ENCODE measurements around the gene PRLR.

Gene PRLR

DNA sequence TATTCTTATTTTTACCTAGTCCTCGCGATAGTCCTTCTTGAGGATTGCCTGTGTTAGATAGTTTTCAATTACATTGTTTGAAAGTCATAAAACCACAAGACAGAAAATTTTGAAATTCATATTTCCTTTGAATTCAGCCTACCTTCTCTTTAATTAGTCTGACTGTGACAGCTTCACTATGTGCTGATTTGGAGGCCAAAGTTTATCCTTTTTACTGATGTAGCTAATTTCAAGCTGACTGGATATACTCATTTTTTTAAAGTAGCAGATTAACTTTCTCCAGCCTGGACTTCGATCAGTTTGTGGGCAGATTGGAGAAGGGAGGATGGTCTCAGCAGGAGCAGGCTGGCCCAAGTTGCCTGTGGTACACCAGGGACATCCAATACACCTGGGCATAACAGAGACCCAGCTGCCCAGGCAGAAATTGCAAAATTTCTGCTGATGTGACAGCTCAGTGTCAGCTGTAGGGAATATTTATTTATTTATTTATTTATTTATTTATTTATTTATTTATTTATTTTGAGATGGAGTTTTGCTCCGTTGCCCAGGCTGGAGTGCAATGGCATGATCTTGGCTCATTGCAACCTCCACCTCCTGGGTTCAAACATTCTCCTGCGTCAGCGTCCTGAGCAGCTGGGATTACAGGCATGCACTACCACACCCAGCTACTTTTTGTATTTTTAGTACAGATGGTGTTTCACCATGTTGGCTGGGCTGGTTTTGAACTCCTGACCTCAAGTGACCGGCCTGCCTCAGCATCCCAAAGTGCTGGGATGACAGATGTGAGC is 206.7 kb downstream of the PRLR start:
- no peaks in the 10 kb centered on the region for H3K79me2 ChIP-seq (ENCODE audit: low read length)
- H4K20me1 ChIP-seq (ENCODE audit: insufficient read depth, low read length) = no peaks in the 10 kb centered on the region
- no peak overlapping the region for H3K9ac ChIP-seq (ENCODE audit: low read length)
- no peaks in the 10 kb centered on the region for H3K9me2 ChIP-seq (replicated peaks; ENCODE audit: insufficient read depth, low read length)
- H3K36me3 ChIP-seq (replicated peaks; ENCODE audit: insufficient read depth, low read length) = no peaks in the 10 kb centered on the region
- no peaks in the 10 kb centered on the region for H3K9me3 ChIP-seq (replicated peaks; ENCODE audit: insufficient read depth, low read length)
- no peaks in the 10 kb centered on the region for H3K4me1 ChIP-seq (ENCODE audit: low read length)
- TF ChIP-seq EZH2 (optimal IDR thresholded peaks at IDR 0.05; ENCODE audit: low read depth, low read length) (no peak), EZH2phosphoT487 (IDR thresholded peaks at IDR 0.05; ENCODE audit: low read length) (no peak)
- TF ChIP-seq, protein P1, sequence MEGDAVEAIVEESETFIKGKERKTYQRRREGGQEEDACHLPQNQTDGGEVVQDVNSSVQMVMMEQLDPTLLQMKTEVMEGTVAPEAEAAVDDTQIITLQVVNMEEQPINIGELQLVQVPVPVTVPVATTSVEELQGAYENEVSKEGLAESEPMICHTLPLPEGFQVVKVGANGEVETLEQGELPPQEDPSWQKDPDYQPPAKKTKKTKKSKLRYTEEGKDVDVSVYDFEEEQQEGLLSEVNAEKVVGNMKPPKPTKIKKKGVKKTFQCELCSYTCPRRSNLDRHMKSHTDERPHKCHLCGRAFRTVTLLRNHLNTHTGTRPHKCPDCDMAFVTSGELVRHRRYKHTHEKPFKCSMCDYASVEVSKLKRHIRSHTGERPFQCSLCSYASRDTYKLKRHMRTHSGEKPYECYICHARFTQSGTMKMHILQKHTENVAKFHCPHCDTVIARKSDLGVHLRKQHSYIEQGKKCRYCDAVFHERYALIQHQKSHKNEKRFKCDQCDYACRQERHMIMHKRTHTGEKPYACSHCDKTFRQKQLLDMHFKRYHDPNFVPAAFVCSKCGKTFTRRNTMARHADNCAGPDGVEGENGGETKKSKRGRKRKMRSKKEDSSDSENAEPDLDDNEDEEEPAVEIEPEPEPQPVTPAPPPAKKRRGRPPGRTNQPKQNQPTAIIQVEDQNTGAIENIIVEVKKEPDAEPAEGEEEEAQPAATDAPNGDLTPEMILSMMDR (IDR thresholded peaks at IDR 0.05; ENCODE audit: low read length) = no peak
- H3F3A ChIP-seq (ENCODE audit: insufficient read depth, low read length) = no peaks in the 10 kb centered on the region
- no peak for DNase-seq
- H2AFZ ChIP-seq (ENCODE audit: low read length) = no peak overlapping the region
- H3K27ac ChIP-seq (ENCODE audit: low read length) = no peak overlapping the region
- no peak overlapping the region for H3K4me2 ChIP-seq (ENCODE audit: low read depth, low read length)
- no peaks in the 10 kb centered on the region for H3K27me3 ChIP-seq (replicated peaks; ENCODE audit: insufficient read depth, low read length)
- H3K4me3 ChIP-seq (ENCODE audit: low read length) = no peak overlapping the region

DNA sequence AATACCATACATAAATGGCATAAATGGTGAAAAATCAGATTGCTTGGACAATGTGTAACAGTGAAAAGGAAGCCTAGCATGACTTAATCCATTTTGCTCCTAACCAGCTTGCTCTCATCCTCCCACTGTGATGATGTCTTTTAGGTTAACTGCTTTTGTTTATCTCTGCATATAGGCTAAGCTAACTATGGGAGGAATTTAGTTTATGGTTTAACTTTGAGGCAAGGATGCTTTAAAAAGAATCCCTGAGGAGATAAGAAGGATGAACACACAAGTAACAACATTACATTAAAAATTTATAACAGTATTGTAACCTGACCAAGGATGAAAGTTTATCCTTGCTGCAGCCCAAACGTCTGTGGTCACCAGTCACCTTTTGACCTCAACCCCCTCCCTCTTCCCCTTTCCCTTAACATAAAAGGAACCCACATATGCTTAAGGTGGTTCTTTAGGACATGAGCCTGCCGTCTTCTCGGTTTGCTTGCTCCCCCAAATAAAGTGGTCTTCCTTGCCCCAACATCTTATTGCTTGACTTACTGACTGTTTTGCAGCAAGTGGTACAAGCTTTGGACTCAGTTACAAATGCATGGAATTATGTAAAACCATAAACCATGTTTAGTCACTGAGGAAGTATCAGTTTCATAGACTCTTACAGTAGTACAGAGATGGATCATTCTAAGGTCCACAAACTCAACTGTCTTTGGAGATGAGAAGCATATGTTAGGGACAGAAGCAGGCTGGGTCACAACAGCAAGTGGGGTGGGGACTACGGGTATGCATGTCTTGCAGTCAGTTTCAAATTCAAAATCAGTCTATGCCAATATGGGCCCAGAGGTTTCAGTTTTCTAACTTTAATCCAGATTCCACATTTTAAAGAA is 213.9 kb downstream of the PRLR start:
- Histone ChIP-seq H3K4me2 (ENCODE audit: low read depth, low read length) (no peak overlapping the region), H3K27me3 (replicated peaks; ENCODE audit: insufficient read depth, low read length) (no peaks in the 10 kb centered on the region), H3K9me2 (replicated peaks; ENCODE audit: insufficient read depth, low read length) (no peaks in the 10 kb centered on the region), H3F3A (ENCODE audit: insufficient read depth, low read length) (no peaks in the 10 kb centered on the region), H4K20me1 (ENCODE audit: insufficient read depth, low read length) (no peaks in the 10 kb centered on the region), H3K27ac (ENCODE audit: low read length) (no peak overlapping the region), H2AFZ (ENCODE audit: low read length) (no peak overlapping the region), H3K9ac (ENCODE audit: low read length) (no peak overlapping the region), H3K79me2 (ENCODE audit: low read length) (no peaks in the 10 kb centered on the region), H3K4me3 (ENCODE audit: low read length) (no peak overlapping the region), H3K4me1 (ENCODE audit: low read length) (no peaks in the 10 kb centered on the region), H3K9me3 (replicated peaks; ENCODE audit: insufficient read depth, low read length) (no peaks in the 10 kb centered on the region), H3K36me3 (replicated peaks; ENCODE audit: insufficient read depth, low read length) (no peaks in the 10 kb centered on the region)
- no peak for DNase-seq
- TF ChIP-seq, protein P1 (IDR thresholded peaks at IDR 0.05; ENCODE audit: low read length) = no peak
- no peak for TF ChIP-seq EZH2 (optimal IDR thresholded peaks at IDR 0.05; ENCODE audit: low read depth, low read length)
- no peak for TF ChIP-seq EZH2phosphoT487 (IDR thresholded peaks at IDR 0.05; ENCODE audit: low read length)

DNA sequence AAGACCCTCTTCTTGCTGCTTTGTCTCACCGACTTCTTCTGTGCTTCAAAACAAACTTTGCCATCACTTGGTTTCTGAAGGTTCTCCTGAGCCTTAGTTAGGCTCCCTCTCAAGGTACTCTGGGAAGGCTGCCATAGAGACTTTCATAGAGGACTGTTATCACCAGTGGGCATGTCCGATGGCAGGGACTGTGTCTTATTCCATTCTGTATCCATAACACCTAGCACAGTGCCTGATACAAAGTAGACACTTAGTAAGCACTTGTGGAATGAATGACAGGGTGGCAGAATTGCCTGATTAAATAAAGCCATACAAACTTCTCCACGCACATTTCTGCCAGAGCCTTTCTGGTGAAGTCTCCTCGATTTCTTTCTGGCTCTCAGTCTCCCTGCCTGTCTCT is 215.2 kb downstream of the PRLR start:
- Histone ChIP-seq H3K9me3 (replicated peaks; ENCODE audit: insufficient read depth, low read length) (no peaks in the 10 kb centered on the region), H3K36me3 (replicated peaks; ENCODE audit: insufficient read depth, low read length) (no peaks in the 10 kb centered on the region), H3K27ac (ENCODE audit: low read length) (no peak overlapping the region), H3K9me2 (replicated peaks; ENCODE audit: insufficient read depth, low read length) (no peaks in the 10 kb centered on the region), H3K4me3 (ENCODE audit: low read length) (no peak overlapping the region), H3K27me3 (replicated peaks; ENCODE audit: insufficient read depth, low read length) (no peaks in the 10 kb centered on the region), H4K20me1 (ENCODE audit: insufficient read depth, low read length) (no peaks in the 10 kb centered on the region), H3F3A (ENCODE audit: insufficient read depth, low read length) (no peaks in the 10 kb centered on the region), H3K4me2 (ENCODE audit: low read depth, low read length) (no peak overlapping the region), H2AFZ (ENCODE audit: low read length) (no peak overlapping the region), H3K9ac (ENCODE audit: low read length) (no peak overlapping the region), H3K79me2 (ENCODE audit: low read length) (no peaks in the 10 kb centered on the region), H3K4me1 (ENCODE audit: low read length) (no peaks in the 10 kb centered on the region)
- DNase-seq = no peak
- TF ChIP-seq EZH2 (optimal IDR thresholded peaks at IDR 0.05; ENCODE audit: low read depth, low read length) (no peak), EZH2phosphoT487 (IDR thresholded peaks at IDR 0.05; ENCODE audit: low read length) (no peak)
- TF ChIP-seq, protein P1 (IDR thresholded peaks at IDR 0.05; ENCODE audit: low read length) = no peak

All from MM.1S (cell line).